Liver (tissue), 3 donors: ENCODE results near the gene ATAD1.
A peak's percentile ranks its signal among the peaks of the same experiment; 100 is the strongest.

ENCODE experiments used
- FOXA1 ChIP-seq: IDR thresholded peaks from 2 replicates; pipeline ENCODE4 v1.6.1; 2016; ENCODE audit warnings: antibody characterized with exemption
- GABPA ChIP-seq, 2 donors: IDR thresholded peaks in 1 of 2; conservative IDR thresholded peaks in 1 of 2; 2 replicates each; pipeline ENCODE4 v1.6.1; 2016; ENCODE audit warnings: antibody characterized with exemption in 2 of 2, mild to moderate bottlenecking in 1 of 2, moderate library complexity in 1 of 2
- YY1 ChIP-seq: IDR thresholded peaks from 2 replicates; pipeline ENCODE4 v1.6.1; 2016; ENCODE audit warnings: antibody characterized with exemption, mild to moderate bottlenecking
- TF ChIP-seq, protein P1 (sequence below): IDR thresholded peaks from 2 replicates; pipeline ENCODE4 v1.6.1; 2016; ENCODE audit warnings: antibody characterized with exemption
- TF ChIP-seq, protein P2 (sequence below): fragments of 150-350 bp; IDR thresholded peaks from 2 replicates; pipeline ENCODE4 v1.5.1; 2017; ENCODE audit warnings: improper control_type of control experiment, low read depth, low read length; ENCODE audit not compliant: missing input control
- TF ChIP-seq, protein P3 (sequence below): IDR thresholded peaks from 2 replicates; pipeline ENCODE4 v1.6.1; 2016; ENCODE audit warnings: antibody characterized with exemption, mild to moderate bottlenecking
- donor health status: healthy.
- donor health status: healthy.

DNA sequence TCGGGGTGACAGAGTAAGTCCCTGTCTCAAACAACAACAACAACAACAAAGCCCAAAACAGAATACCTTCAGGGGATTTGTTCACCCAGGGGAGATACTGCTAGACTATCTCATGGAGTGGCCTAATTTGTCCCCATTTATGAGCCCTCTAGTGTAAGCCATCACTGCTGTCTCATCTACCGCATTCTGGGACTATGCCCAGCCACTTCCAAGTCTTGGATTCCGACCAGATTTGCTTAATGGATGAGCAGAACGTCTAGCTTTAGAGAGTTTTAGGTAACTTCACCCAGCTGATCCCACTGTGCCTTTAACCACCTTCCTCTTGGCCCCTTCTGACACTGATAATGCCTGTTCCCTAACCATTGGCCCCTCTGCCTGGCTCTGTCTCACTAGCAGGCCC is 111.3 kb downstream of the ATAD1 start:
- TF ChIP-seq, protein P1, sequence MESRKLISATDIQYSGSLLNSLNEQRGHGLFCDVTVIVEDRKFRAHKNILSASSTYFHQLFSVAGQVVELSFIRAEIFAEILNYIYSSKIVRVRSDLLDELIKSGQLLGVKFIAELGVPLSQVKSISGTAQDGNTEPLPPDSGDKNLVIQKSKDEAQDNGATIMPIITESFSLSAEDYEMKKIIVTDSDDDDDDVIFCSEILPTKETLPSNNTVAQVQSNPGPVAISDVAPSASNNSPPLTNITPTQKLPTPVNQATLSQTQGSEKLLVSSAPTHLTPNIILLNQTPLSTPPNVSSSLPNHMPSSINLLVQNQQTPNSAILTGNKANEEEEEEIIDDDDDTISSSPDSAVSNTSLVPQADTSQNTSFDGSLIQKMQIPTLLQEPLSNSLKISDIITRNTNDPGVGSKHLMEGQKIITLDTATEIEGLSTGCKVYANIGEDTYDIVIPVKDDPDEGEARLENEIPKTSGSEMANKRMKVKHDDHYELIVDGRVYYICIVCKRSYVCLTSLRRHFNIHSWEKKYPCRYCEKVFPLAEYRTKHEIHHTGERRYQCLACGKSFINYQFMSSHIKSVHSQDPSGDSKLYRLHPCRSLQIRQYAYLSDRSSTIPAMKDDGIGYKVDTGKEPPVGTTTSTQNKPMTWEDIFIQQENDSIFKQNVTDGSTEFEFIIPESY: no peak
- TF ChIP-seq, protein P2, sequence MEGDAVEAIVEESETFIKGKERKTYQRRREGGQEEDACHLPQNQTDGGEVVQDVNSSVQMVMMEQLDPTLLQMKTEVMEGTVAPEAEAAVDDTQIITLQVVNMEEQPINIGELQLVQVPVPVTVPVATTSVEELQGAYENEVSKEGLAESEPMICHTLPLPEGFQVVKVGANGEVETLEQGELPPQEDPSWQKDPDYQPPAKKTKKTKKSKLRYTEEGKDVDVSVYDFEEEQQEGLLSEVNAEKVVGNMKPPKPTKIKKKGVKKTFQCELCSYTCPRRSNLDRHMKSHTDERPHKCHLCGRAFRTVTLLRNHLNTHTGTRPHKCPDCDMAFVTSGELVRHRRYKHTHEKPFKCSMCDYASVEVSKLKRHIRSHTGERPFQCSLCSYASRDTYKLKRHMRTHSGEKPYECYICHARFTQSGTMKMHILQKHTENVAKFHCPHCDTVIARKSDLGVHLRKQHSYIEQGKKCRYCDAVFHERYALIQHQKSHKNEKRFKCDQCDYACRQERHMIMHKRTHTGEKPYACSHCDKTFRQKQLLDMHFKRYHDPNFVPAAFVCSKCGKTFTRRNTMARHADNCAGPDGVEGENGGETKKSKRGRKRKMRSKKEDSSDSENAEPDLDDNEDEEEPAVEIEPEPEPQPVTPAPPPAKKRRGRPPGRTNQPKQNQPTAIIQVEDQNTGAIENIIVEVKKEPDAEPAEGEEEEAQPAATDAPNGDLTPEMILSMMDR: no peak
- TF ChIP-seq FOXA1: no peak
- TF ChIP-seq, protein P3, sequence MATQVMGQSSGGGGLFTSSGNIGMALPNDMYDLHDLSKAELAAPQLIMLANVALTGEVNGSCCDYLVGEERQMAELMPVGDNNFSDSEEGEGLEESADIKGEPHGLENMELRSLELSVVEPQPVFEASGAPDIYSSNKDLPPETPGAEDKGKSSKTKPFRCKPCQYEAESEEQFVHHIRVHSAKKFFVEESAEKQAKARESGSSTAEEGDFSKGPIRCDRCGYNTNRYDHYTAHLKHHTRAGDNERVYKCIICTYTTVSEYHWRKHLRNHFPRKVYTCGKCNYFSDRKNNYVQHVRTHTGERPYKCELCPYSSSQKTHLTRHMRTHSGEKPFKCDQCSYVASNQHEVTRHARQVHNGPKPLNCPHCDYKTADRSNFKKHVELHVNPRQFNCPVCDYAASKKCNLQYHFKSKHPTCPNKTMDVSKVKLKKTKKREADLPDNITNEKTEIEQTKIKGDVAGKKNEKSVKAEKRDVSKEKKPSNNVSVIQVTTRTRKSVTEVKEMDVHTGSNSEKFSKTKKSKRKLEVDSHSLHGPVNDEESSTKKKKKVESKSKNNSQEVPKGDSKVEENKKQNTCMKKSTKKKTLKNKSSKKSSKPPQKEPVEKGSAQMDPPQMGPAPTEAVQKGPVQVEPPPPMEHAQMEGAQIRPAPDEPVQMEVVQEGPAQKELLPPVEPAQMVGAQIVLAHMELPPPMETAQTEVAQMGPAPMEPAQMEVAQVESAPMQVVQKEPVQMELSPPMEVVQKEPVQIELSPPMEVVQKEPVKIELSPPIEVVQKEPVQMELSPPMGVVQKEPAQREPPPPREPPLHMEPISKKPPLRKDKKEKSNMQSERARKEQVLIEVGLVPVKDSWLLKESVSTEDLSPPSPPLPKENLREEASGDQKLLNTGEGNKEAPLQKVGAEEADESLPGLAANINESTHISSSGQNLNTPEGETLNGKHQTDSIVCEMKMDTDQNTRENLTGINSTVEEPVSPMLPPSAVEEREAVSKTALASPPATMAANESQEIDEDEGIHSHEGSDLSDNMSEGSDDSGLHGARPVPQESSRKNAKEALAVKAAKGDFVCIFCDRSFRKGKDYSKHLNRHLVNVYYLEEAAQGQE: no peak
- TF ChIP-seq YY1: peak; percentile 34
- TF ChIP-seq GABPA (IDR thresholded peaks at IDR 0.05 in 1 of 2, conservative IDR thresholded peaks at IDR 0.05 in 1 of 2): no peak
